ENCODE results near the gene ZBTB3. TPM values are rescaled to one million over a fixed set of nuclear protein-coding genes. Genes with fewer than 3 reads are reported as not detected.

Gene ZBTB3
- total RNA-seq, 1 donor from 2014 or later, result 16.1 TPM

DNA sequence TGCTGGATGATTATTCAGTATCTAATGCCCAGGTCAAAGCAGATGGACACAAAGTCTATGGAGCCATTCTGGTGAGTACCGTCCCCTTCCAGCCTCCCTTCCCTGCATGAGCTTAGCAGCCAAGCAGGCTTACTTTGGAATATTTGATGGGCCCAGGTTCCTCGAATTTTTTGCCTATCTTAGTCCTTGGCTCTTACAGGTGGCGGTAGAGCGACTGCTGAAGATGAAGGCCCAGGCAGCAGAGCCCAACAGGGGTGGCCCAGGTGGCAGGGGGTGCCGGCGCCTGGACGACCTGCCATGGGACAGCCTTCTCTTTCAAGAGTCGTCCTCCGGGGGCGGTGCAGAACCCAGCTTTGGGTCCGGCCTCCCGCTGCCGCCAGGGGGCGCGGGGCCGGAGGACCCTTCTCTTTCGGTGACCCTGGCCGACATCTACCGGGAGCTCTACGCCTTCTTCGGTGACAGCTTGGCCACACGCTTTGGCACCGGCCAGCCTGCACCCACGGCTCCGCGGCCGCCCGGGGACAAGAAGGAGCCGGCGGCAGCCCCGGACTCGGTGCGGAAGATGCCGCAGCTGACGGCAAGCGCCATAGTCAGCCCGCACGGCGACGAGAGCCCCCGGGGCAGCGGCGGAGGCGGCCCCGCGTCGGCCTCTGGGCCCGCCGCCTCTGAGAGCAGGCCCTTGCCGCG, 32.5 kb upstream of the ZBTB3 start:
- TF ChIP-seq, protein P1, sequence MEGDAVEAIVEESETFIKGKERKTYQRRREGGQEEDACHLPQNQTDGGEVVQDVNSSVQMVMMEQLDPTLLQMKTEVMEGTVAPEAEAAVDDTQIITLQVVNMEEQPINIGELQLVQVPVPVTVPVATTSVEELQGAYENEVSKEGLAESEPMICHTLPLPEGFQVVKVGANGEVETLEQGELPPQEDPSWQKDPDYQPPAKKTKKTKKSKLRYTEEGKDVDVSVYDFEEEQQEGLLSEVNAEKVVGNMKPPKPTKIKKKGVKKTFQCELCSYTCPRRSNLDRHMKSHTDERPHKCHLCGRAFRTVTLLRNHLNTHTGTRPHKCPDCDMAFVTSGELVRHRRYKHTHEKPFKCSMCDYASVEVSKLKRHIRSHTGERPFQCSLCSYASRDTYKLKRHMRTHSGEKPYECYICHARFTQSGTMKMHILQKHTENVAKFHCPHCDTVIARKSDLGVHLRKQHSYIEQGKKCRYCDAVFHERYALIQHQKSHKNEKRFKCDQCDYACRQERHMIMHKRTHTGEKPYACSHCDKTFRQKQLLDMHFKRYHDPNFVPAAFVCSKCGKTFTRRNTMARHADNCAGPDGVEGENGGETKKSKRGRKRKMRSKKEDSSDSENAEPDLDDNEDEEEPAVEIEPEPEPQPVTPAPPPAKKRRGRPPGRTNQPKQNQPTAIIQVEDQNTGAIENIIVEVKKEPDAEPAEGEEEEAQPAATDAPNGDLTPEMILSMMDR (conservative IDR thresholded peaks at IDR 0.05), result peak; percentile 90
- peak overlapping the region; percentile 81 for H3K4me3 Mint-ChIP-seq
- peaks cover 15% of the 10 kb centered on the region for H3K36me3 Mint-ChIP-seq (ENCODE audit: low read depth)
- peak; percentile 91 for DNase-seq (ENCODE audit: low read depth, low spot score)
- no peaks in the 10 kb centered on the region for H3K27me3 Mint-ChIP-seq (ENCODE audit: low read depth)
- peaks cover 44% of the 10 kb centered on the region for H3K4me1 Mint-ChIP-seq
- no peaks in the 10 kb centered on the region for H3K9me3 Mint-ChIP-seq
- no peak overlapping the region for H3K27ac Mint-ChIP-seq (ENCODE audit: unreplicated experiment)

DNA sequence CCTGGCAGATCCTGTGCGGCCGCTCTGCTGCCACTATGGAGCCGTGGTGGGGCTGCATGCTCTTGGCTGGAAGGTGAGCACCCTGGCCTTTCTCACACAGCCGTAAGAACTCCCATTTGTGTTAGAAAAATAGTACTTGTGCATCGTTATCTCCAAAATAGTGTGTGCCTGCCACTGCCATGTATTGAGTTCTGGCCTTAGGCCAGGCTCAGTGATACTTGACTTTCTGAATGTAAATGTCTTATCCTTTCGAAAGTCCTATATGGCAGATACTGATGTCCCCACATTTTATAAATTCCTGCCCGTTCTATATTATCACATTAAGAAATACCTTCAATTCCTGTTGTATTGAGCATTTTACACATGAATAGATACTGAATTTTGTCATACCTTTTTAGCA, 28.8 kb upstream of the ZBTB3 start:
- no peak for DNase-seq (ENCODE audit: low read depth, low spot score)
- no peaks in the 10 kb centered on the region for H3K27me3 Mint-ChIP-seq (ENCODE audit: low read depth)
- no peaks in the 10 kb centered on the region for H3K9me3 Mint-ChIP-seq
- no peak overlapping the region for H3K27ac Mint-ChIP-seq (ENCODE audit: unreplicated experiment)
- peaks cover 16% of the 10 kb centered on the region for H3K4me1 Mint-ChIP-seq
- peaks cover 20% of the 10 kb centered on the region for H3K36me3 Mint-ChIP-seq (ENCODE audit: low read depth)
- TF ChIP-seq, protein P1 (conservative IDR thresholded peaks at IDR 0.05), result no peak
- H3K4me3 Mint-ChIP-seq, result peak overlapping the region; percentile 55

DNA sequence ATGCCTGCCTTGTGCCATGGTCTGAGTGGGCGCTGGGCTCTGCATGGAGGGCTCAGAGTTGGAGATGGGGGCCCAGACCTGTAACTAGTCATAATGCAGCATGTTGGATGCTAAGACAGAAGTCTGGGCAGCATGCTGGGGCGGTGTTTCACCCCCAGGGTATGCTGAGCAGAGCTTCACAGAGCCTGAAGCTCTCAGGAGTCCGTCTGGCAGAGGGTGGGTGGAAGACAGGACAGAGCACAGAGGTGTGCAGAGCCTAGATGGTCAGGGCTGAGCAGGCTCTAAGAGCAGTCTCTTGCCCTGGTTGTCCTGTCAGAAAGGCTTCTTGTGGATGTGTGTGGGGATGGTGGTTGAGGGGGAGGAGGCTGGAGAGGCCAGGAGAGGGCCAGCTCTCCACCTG, 24.5 kb upstream of the ZBTB3 start:
- no peak for DNase-seq (ENCODE audit: low read depth, low spot score)
- no peaks in the 10 kb centered on the region for H3K9me3 Mint-ChIP-seq
- peaks cover 4% of the 10 kb centered on the region for H3K4me1 Mint-ChIP-seq
- peaks cover 23% of the 10 kb centered on the region for H3K36me3 Mint-ChIP-seq (ENCODE audit: low read depth)
- no peak overlapping the region for H3K4me3 Mint-ChIP-seq
- TF ChIP-seq, protein P1 (conservative IDR thresholded peaks at IDR 0.05), result no peak
- no peak overlapping the region for H3K27ac Mint-ChIP-seq (ENCODE audit: unreplicated experiment)
- no peaks in the 10 kb centered on the region for H3K27me3 Mint-ChIP-seq (ENCODE audit: low read depth)

DNA sequence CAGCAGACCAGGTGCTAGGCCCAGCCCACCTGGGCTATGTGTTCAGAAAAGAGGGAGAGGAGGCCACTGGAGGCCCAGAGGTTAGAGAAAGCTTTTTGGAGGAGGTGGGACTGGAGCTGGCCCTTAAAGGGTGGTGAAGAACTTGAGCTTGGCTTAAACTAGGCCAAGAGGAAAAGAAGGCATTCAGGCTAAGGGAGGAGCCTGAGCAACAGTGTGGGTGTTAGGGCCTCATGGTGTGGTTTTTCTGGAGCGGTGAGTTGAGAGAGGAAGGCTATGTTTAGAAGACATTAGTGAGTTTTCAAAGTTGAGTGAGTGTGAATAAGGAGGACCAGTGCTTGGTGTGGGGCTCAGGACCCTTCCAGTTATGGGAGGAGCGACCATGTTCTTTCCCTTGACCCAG, 23.4 kb upstream of the ZBTB3 start:
- H3K4me1 Mint-ChIP-seq, result peaks cover 4% of the 10 kb centered on the region
- peak overlapping the region; percentile 51 for H3K4me3 Mint-ChIP-seq
- no peaks in the 10 kb centered on the region for H3K27me3 Mint-ChIP-seq (ENCODE audit: low read depth)
- TF ChIP-seq, protein P1 (conservative IDR thresholded peaks at IDR 0.05), result no peak
- DNase-seq (ENCODE audit: low read depth, low spot score), result no peak
- H3K9me3 Mint-ChIP-seq, result no peaks in the 10 kb centered on the region
- no peak overlapping the region for H3K27ac Mint-ChIP-seq (ENCODE audit: unreplicated experiment)
- H3K36me3 Mint-ChIP-seq (ENCODE audit: low read depth), result peaks cover 16% of the 10 kb centered on the region

DNA sequence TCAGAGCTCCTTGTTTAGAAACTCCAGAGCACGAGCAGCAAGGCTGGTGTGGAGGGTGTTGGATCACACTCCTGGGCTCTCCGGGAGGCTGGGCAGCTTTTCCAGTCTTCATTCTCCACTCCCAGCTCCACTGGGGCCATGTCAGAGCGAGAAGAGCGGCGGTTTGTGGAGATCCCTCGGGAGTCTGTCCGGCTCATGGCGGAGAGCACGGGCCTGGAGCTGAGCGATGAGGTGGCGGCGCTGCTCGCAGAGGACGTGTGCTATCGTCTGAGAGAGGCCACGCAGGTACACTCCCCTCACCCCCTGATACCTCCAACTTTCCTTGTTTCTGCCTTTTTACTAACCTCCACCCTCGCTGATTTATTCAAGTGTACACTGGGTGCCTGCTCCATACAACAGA, 21.7 kb upstream of the ZBTB3 start:
- H3K27me3 Mint-ChIP-seq (ENCODE audit: low read depth), result no peaks in the 10 kb centered on the region
- H3K27ac Mint-ChIP-seq (ENCODE audit: unreplicated experiment), result no peak overlapping the region
- H3K4me3 Mint-ChIP-seq, result no peak overlapping the region
- TF ChIP-seq, protein P1 (conservative IDR thresholded peaks at IDR 0.05), result no peak
- DNase-seq (ENCODE audit: low read depth, low spot score), result no peak
- H3K36me3 Mint-ChIP-seq (ENCODE audit: low read depth), result peaks cover 16% of the 10 kb centered on the region
- peaks cover 15% of the 10 kb centered on the region for H3K4me1 Mint-ChIP-seq
- no peaks in the 10 kb centered on the region for H3K9me3 Mint-ChIP-seq
